ENCODE data around the gene ZSCAN21. TPM values are rescaled to one million over a fixed set of nuclear protein-coding genes. Genes with fewer than 3 reads are reported as not detected.

The ZSCAN21 gene
- total RNA-seq = 10 to 100 TPM; 14.5 to 20.2 TPM

GRCh38 chr7:100049441-100050291 is at the start of gene ZSCAN21:
Gene ZSCAN21 (plus strand): TSS chr7:100049774. CDS start chr7:100057007, 7,233 bp downstream.
- peak; percentile 81 to 85 (median 84) for DNase-seq
- intact Hi-C loops (cut with DNase I) = loop anchor here (5.0 kb wide), 1 partner anchor 57 kb away; no protein-coding TSS in a partner anchor
- H3K27ac ChIP-seq = peak within 1 kb of the TSS; percentile 85 to 98 (median 94)
- H3K9me3 ChIP-seq = no peaks in the 10 kb centered on the region
- H3K36me3 ChIP-seq (replicated peaks in 1 of 2; ENCODE audit: insufficient read depth in 1 of 2, low read depth in 2 of 2) = no peaks in the 10 kb centered on the region
- TF ChIP-seq, protein P1, sequence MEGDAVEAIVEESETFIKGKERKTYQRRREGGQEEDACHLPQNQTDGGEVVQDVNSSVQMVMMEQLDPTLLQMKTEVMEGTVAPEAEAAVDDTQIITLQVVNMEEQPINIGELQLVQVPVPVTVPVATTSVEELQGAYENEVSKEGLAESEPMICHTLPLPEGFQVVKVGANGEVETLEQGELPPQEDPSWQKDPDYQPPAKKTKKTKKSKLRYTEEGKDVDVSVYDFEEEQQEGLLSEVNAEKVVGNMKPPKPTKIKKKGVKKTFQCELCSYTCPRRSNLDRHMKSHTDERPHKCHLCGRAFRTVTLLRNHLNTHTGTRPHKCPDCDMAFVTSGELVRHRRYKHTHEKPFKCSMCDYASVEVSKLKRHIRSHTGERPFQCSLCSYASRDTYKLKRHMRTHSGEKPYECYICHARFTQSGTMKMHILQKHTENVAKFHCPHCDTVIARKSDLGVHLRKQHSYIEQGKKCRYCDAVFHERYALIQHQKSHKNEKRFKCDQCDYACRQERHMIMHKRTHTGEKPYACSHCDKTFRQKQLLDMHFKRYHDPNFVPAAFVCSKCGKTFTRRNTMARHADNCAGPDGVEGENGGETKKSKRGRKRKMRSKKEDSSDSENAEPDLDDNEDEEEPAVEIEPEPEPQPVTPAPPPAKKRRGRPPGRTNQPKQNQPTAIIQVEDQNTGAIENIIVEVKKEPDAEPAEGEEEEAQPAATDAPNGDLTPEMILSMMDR (IDR thresholded peaks at IDR 0.05) = peak in 2 of 7 experiments; percentile 7 to 17
- peak; percentile 66 to 93 (median 92) for TF ChIP-seq POLR2A (IDR thresholded peaks at IDR 0.05)
- H3K27me3 ChIP-seq = no peaks in the 10 kb centered on the region
- WGBS, 2 donors = 0 to 1% methylated on average over 15 to 46 of the region's 47 CpGs
- ATAC-seq = peak; percentile 86
- H3K4me3 ChIP-seq = peak within 1 kb of the TSS; percentile 72 to 92
- H3K4me1 ChIP-seq = peaks cover 27% of the 10 kb centered on the region

DNA sequence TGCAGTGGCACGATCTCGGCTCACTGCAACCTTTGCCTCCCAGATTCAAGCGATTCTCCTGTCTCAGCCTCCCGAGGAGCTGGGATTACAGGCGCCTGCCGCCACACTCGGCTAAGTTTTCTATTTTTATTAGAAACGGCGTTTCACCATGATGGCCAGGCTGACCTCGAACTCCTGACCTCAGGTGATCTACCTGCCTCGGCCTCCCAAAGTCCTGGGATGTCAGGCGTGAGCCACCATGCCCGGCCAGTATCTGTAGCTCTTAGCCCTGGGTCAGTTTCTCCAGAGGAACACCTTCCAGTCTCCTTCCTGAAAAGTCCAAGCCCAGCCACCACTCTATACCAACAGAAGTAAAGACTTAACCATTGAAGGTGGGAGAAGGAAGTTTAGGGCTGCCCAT is 49.3 kb upstream of the ZSCAN21 start:
- ATAC-seq (no peak), DNase-seq (no peak)
- WGBS, 2 donors = 50 to 62% methylated on average over 11 to 13 of the region's 13 CpGs
- Histone ChIP-seq H3K27ac (peak overlapping the region; percentile 52 to 88 (median 75)), H3K4me3 (no peak overlapping the region), H3K36me3 (replicated peaks in 1 of 2; ENCODE audit: insufficient read depth in 1 of 2, low read depth in 2 of 2) (no peaks in the 10 kb centered on the region), H3K9me3 (no peaks in the 10 kb centered on the region), H3K4me1 (peaks cover 67% of the 10 kb centered on the region), H3K27me3 (no peaks in the 10 kb centered on the region)
- intact Hi-C loops (cut with DNase I) = no loop called here
- TF ChIP-seq, protein P1 (IDR thresholded peaks at IDR 0.05) = no peak
- no peak for TF ChIP-seq POLR2A (IDR thresholded peaks at IDR 0.05)

GRCh38 chr7:100003711-100004661 is 45.6 kb upstream of the ZSCAN21 start:
- Histone ChIP-seq H3K36me3 (replicated peaks in 1 of 2; ENCODE audit: insufficient read depth in 1 of 2, low read depth in 2 of 2) (no peaks in the 10 kb centered on the region), H3K4me3 (no peak overlapping the region), H3K9me3 (no peaks in the 10 kb centered on the region), H3K27ac (peak overlapping the region; percentile 78 to 88 (median 82)), H3K4me1 (peaks cover 65% of the 10 kb centered on the region), H3K27me3 (no peaks in the 10 kb centered on the region)
- DNase-seq (peak; percentile 84 to 96 (median 92)), ATAC-seq (peak; percentile 90)
- 21 to 24% methylated on average over 14 of the region's 14 CpGs for WGBS, 2 donors
- TF ChIP-seq POLR2A (IDR thresholded peaks at IDR 0.05) = peak in 1 of 3 donors; percentile 22
- TF ChIP-seq, protein P1 (IDR thresholded peaks at IDR 0.05) = no peak
- intact Hi-C loops (cut with DNase I) = no loop called here

DNA sequence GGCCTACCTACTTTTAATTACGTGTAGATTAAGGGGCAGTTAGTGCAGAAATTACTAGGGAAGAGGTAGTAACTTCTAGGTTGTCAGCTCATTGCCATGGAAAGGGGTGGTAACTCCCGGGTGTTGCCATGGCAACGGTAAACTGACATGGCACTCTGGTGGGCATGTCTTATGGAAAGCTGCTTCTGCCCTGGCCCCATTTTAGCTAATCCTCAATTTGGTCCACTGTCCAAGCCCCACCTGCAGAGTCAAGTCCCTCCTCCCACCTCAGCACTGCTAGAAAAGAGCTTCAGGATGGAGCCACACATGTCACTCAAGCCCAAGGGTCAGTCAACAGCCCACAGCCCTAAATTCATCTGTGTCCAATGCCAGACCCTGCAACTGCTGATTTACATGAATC is 41.7 kb upstream of the ZSCAN21 start:
- Histone ChIP-seq H3K4me3 (no peak overlapping the region), H3K27ac (peak overlapping the region in 1 of 4 donors; percentile 44), H3K27me3 (no peaks in the 10 kb centered on the region), H3K9me3 (no peaks in the 10 kb centered on the region), H3K36me3 (replicated peaks in 1 of 2; ENCODE audit: insufficient read depth in 1 of 2, low read depth in 2 of 2) (no peaks in the 10 kb centered on the region), H3K4me1 (peaks cover 64% of the 10 kb centered on the region)
- TF ChIP-seq POLR2A (IDR thresholded peaks at IDR 0.05) = no peak
- TF ChIP-seq, protein P1 (IDR thresholded peaks at IDR 0.05) = no peak
- DNase-seq (no peak), ATAC-seq (no peak)
- intact Hi-C loops (cut with DNase I) = no loop called here
- 66 to 72% methylated on average over 3 of the region's 3 CpGs for WGBS, 2 donors

All from body of pancreas (tissue), 4 donors.